GM23338 (cell line): ENCODE results near the gene VEGFC.

Source experiments
- CREB1 ChIP-seq: fragments of 250-450 bp; sonication (Bioruptor Pico); IDR thresholded peaks from 2 replicates; pipeline ENCODE4 v1.5.0; 2020; ENCODE audit warnings: low read depth, mild to moderate bottlenecking, moderate library complexity
- CTCF ChIP-seq, 2 experiments: fragments of 200-600 bp in 1 of 2; sonication (generic) in 1 of 2; conservative IDR thresholded peaks; 2 replicates each; pipeline versions ENCODE4 v1.5.1 to v1.6.1; 2016 to 2017; ENCODE audit warnings: antibody characterized with exemption in 2 of 2, low read depth in 2 of 2, mild to moderate bottlenecking in 2 of 2, moderate library complexity in 1 of 2
- ETS1 ChIP-seq: IDR thresholded peaks from 2 replicates; pipeline ENCODE4 v1.6.1; 2016; ENCODE audit warnings: antibody characterized with exemption
- EZH2 ChIP-seq: fragments of 200-600 bp; sonication (generic); IDR thresholded peaks from one replicate; pipeline ENCODE4 v1.8.0; 2017; ENCODE audit warnings: antibody characterized with exemption, mild to moderate bottlenecking, low read depth; ENCODE audit not compliant: unreplicated experiment
- POLR2AphosphoS5 ChIP-seq: IDR thresholded peaks from 2 replicates; pipeline ENCODE4 v1.6.1; 2016; ENCODE audit warnings: antibody characterized with exemption, low read depth

GRCh38 chr4:176721459-176721858 is 71.3 kb downstream of the VEGFC start:
- TF ChIP-seq EZH2: no peak
- TF ChIP-seq CTCF (conservative IDR thresholded peaks at IDR 0.05; ENCODE audit: low read depth in 2 of 2): no peak
- no peak for TF ChIP-seq ETS1
- TF ChIP-seq POLR2AphosphoS5: no peak
- no peak for TF ChIP-seq CREB1 (CRISPR knock-in tag)
